ENCODE measurements around the gene WDR72. TPM values are rescaled to one million over a fixed set of nuclear protein-coding genes. Genes with fewer than 3 reads are reported as not detected.

The WDR72 gene
- total and polyA plus RNA-seq, 2 of the 13 experiments (the other 11 are each of a cell fraction or from before 2014, with no cell fraction given), result 0.21 to 0.60 TPM

DNA sequence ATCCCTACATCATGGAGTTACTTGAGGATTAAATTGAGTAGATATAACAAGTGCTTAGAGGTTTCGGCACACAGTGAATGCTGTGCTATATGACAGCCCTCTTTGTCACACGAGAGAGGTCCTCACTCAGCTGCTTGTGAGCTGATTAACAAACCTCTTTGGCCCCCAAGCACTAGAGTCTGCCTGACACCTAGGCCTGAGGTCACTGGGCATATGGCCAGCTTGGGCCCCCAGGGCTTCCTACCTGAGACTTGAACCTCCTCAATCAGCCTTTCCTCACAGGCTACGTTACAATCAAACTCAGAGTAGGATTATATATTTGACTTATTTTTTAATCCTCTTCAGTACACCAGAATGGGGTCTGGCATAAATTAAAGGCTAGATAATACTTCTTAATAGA, 88.8 kb downstream of the WDR72 start:
- no peaks in the 10 kb centered on the region for H3K27me3 ChIP-seq (ENCODE audit: control insufficient read depth in 1 of 2, insufficient read depth in 2 of 2, low read length in 2 of 2)
- no peak overlapping the region for H3K4me2 ChIP-seq (ENCODE audit: low read depth, low read length)
- no TSS peak for BruUV-seq (replicated peaks)
- H3K4me3 ChIP-seq (replicated peaks in 1 of 3; ENCODE audit: insufficient read depth in 1 of 3, low read depth in 2 of 3, low read length in 3 of 3), result no peak overlapping the region
- no peaks in the 10 kb centered on the region for H3K36me3 ChIP-seq (replicated peaks in 1 of 2; ENCODE audit: control insufficient read depth in 1 of 2, insufficient read depth in 2 of 2, low read length in 2 of 2)
- H4K20me1 ChIP-seq (ENCODE audit: insufficient read depth, low read length), result no peaks in the 10 kb centered on the region
- no peak for DNase-seq (ENCODE audit: low spot score)
- ChIA-PET CTCF (ENCODE audit: low intra/inter-chr PET ratio, low total read pairs) (no interaction called here), POLR2A (no interaction called here)
- no peak for ATAC-seq
- no peaks in the 10 kb centered on the region for H3K79me2 ChIP-seq (ENCODE audit: insufficient read depth, low read length)
- H3K9ac ChIP-seq (ENCODE audit: insufficient read depth, low read depth, low read length), result no peak overlapping the region
- in situ Hi-C loops (cut with HindIII; ENCODE audit: extremely low pct_ligation_motif_present, low pct_unique_long_range_greater_than_20kb), result no loop called here
- no peaks in the 10 kb centered on the region for H3K9me3 ChIP-seq (ENCODE audit: low read length)
- H3K4me1 ChIP-seq (ENCODE audit: insufficient read depth, low read length), result no peaks in the 10 kb centered on the region
- WGBS (ENCODE audit: low lambda C conversion rate), result 57% methylated on average over 3 of the region's 3 CpGs
- TF ChIP-seq ZNF296 (CRISPR knock-in tag; conservative IDR thresholded peaks at IDR 0.05) (no peak), ELF4 (CRISPR knock-in tag; IDR thresholded peaks at IDR 0.05; ENCODE audit: borderline replicate concordance) (no peak), ZNF460 (CRISPR knock-in tag; IDR thresholded peaks at IDR 0.05; ENCODE audit: borderline replicate concordance) (no peak), SAP130 (CRISPR knock-in tag; IDR thresholded peaks at IDR 0.05; ENCODE audit: low read depth) (no peak), ZNF737 (CRISPR knock-in tag; IDR thresholded peaks at IDR 0.05; ENCODE audit: borderline replicate concordance) (no peak), TEAD2 (CRISPR knock-in tag; IDR thresholded peaks at IDR 0.05) (no peak), DNMT1 (CRISPR knock-in tag; IDR thresholded peaks at IDR 0.05) (no peak), ZEB1 (IDR thresholded peaks at IDR 0.05; ENCODE audit: insufficient replicate concordance, low read depth) (no peak)
- TF ChIP-seq, protein P1, sequence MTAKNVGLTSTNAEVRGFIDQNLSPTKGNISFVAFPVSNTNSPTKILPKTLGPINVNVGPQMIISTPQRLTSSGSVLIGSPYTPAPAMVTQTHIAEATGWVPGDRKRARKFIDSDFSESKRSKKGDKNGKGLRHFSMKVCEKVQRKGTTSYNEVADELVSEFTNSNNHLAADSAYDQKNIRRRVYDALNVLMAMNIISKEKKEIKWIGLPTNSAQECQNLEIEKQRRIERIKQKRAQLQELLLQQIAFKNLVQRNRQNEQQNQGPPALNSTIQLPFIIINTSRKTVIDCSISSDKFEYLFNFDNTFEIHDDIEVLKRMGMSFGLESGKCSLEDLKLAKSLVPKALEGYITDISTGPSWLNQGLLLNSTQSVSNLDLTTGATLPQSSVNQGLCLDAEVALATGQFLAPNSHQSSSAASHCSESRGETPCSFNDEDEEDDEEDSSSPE (CRISPR knock-in tag; IDR thresholded peaks at IDR 0.05), result no peak
- TF ChIP-seq, protein P2, sequence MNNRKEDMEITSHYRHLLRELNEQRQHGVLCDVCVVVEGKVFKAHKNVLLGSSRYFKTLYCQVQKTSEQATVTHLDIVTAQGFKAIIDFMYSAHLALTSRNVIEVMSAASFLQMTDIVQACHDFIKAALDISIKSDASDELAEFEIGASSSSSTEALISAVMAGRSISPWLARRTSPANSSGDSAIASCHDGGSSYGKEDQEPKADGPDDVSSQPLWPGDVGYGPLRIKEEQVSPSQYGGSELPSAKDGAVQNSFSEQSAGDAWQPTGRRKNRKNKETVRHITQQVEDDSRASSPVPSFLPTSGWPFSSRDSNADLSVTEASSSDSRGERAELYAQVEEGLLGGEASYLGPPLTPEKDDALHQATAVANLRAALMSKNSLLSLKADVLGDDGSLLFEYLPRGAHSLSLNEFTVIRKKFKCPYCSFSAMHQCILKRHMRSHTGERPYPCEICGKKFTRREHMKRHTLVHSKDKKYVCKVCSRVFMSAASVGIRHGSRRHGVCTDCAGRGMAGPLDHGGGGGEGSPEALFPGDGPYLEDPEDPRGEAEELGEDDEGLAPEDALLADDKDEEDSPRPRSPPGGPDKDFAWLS (CRISPR knock-in tag; IDR thresholded peaks at IDR 0.05; ENCODE audit: borderline replicate concordance), result no peak
- TF ChIP-seq, protein P3, sequence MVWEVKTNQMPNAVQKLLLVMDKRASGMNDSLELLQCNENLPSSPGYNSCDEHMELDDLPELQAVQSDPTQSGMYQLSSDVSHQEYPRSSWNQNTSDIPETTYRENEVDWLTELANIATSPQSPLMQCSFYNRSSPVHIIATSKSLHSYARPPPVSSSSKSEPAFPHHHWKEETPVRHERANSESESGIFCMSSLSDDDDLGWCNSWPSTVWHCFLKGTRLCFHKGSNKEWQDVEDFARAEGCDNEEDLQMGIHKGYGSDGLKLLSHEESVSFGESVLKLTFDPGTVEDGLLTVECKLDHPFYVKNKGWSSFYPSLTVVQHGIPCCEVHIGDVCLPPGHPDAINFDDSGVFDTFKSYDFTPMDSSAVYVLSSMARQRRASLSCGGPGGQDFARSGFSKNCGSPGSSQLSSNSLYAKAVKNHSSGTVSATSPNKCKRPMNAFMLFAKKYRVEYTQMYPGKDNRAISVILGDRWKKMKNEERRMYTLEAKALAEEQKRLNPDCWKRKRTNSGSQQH (CRISPR knock-in tag; IDR thresholded peaks at IDR 0.05; ENCODE audit: low read depth), result no peak
- H3K27ac ChIP-seq (ENCODE audit: extremely low read length, insufficient read depth, low read length), result no peak overlapping the region
- intact Hi-C loops (cut with micrococcal nuclease; ENCODE audit: unreplicated experiment), result no loop called here
- no peak overlapping the region for H2AFZ ChIP-seq (ENCODE audit: low read length)
- FAIRE-seq, result no peak

Data from HepG2 (cell line).